OCI-LY3 (cell line): Measurements from ENCODE around the gene RAPGEF1.

ENCODE experiments used
- EZH2phosphoT487 ChIP-seq: fragments of 200-600 bp; shearing (Covaris generic); IDR thresholded peaks from 2 replicates; pipeline ENCODE4 v1.6.1; 2018; ENCODE audit warnings: antibody characterized with exemption, mixed run types, low read depth
- TF ChIP-seq, protein P1 (sequence below): fragments of 200-600, 300-600 bp; sonication (generic); IDR thresholded peaks from 2 replicates; pipeline ENCODE4 v1.5.1; 2014; ENCODE audit warnings: antibody characterized with exemption, low read length, low read depth

- TF ChIP-seq, protein P1, sequence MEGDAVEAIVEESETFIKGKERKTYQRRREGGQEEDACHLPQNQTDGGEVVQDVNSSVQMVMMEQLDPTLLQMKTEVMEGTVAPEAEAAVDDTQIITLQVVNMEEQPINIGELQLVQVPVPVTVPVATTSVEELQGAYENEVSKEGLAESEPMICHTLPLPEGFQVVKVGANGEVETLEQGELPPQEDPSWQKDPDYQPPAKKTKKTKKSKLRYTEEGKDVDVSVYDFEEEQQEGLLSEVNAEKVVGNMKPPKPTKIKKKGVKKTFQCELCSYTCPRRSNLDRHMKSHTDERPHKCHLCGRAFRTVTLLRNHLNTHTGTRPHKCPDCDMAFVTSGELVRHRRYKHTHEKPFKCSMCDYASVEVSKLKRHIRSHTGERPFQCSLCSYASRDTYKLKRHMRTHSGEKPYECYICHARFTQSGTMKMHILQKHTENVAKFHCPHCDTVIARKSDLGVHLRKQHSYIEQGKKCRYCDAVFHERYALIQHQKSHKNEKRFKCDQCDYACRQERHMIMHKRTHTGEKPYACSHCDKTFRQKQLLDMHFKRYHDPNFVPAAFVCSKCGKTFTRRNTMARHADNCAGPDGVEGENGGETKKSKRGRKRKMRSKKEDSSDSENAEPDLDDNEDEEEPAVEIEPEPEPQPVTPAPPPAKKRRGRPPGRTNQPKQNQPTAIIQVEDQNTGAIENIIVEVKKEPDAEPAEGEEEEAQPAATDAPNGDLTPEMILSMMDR, result no peak
- TF ChIP-seq EZH2phosphoT487, result no peak
Observed at GRCh38 chr9:131685753-131686706, 53.8 kb downstream of the RAPGEF1 start.
